ENCODE measurements around the gene RNF44.

The RNF44 gene

GRCh38 chr5:176530983-176531901, 6.0 kb downstream of the RNF44 start:
- Histone ChIP-seq H3K27ac (peak overlapping the region; percentile 90), H4K20me1 (peaks cover 84% of the 10 kb centered on the region), H3K4me2 (peak overlapping the region; percentile 99), H3K9me3 (no peaks in the 10 kb centered on the region), H3K36me3 (peaks cover 49% of the 10 kb centered on the region), H3K4me3 (peak overlapping the region; percentile 54), H3K4me1 (peaks cover 89% of the 10 kb centered on the region), H3K9ac (peak overlapping the region; percentile 69), H3K27me3 (no peaks in the 10 kb centered on the region)
- no peak for TF ChIP-seq Cebpa-rat (IDR thresholded peaks at IDR 0.05)

GRCh38 chr5:176530393-176530982, 6.7 kb downstream of the RNF44 start:
- Histone ChIP-seq H3K4me3 (peak overlapping the region; percentile 54; the same call in 1 of the 2 replicates), H3K36me3 (peaks cover 55% of the 10 kb centered on the region), H3K9ac (peak overlapping the region; percentile 60; the same call in 1 of the 2 replicates), H3K9me3 (no peaks in the 10 kb centered on the region), H3K27me3 (no peaks in the 10 kb centered on the region), H3K4me2 (peak overlapping the region; percentile 99), H4K20me1 (peaks cover 85% of the 10 kb centered on the region), H3K27ac (peak overlapping the region; percentile 90), H3K4me1 (peaks cover 86% of the 10 kb centered on the region)
- TF ChIP-seq Cebpa-rat (IDR thresholded peaks at IDR 0.05) = no peak

- peaks cover 82% of the 10 kb centered on the region for H4K20me1 ChIP-seq
- H3K27ac ChIP-seq = peak overlapping the region; percentile 98
- H3K36me3 ChIP-seq = peaks cover 61% of the 10 kb centered on the region
- peak overlapping the region; percentile 96 for H3K4me2 ChIP-seq
- no peaks in the 10 kb centered on the region for H3K27me3 ChIP-seq
- no peaks in the 10 kb centered on the region for H3K9me3 ChIP-seq
- H3K4me3 ChIP-seq = peak overlapping the region; percentile 52
- peak overlapping the region; percentile 78 for H3K9ac ChIP-seq
- peaks cover 79% of the 10 kb centered on the region for H3K4me1 ChIP-seq
- TF ChIP-seq Cebpa-rat (IDR thresholded peaks at IDR 0.05) = no peak
Observed at GRCh38 chr5:176529741-176530141, 7.5 kb downstream of the RNF44 start.

GRCh38 chr5:176529116-176529740, 8.0 kb downstream of the RNF44 start:
- H3K4me3 ChIP-seq = peak overlapping the region; percentile 52
- peak overlapping the region; percentile 98 for H3K27ac ChIP-seq
- no peaks in the 10 kb centered on the region for H3K9me3 ChIP-seq
- peak overlapping the region; percentile 96 for H3K4me2 ChIP-seq
- H3K9ac ChIP-seq = peak overlapping the region; percentile 78
- peaks cover 61% of the 10 kb centered on the region for H3K36me3 ChIP-seq
- H4K20me1 ChIP-seq = peaks cover 77% of the 10 kb centered on the region
- H3K27me3 ChIP-seq = no peaks in the 10 kb centered on the region
- H3K4me1 ChIP-seq = peaks cover 73% of the 10 kb centered on the region
- TF ChIP-seq Cebpa-rat (IDR thresholded peaks at IDR 0.05) = no peak

GRCh38 chr5:176528761-176529115, 8.5 kb downstream of the RNF44 start:
- H3K4me1 ChIP-seq = peaks cover 69% of the 10 kb centered on the region
- peak overlapping the region; percentile 52; the same call in 1 of the 2 replicates for H3K4me3 ChIP-seq
- H4K20me1 ChIP-seq = peaks cover 72% of the 10 kb centered on the region
- H3K4me2 ChIP-seq = peak overlapping the region; percentile 96
- peak overlapping the region; percentile 98 for H3K27ac ChIP-seq
- H3K9ac ChIP-seq = peak overlapping the region; percentile 78
- H3K9me3 ChIP-seq = no peaks in the 10 kb centered on the region
- H3K36me3 ChIP-seq = peaks cover 61% of the 10 kb centered on the region
- TF ChIP-seq Cebpa-rat (IDR thresholded peaks at IDR 0.05) = no peak
- no peaks in the 10 kb centered on the region for H3K27me3 ChIP-seq

- TF ChIP-seq Cebpa-rat (IDR thresholded peaks at IDR 0.05) = no peak
- Histone ChIP-seq H3K27me3 (no peaks in the 10 kb centered on the region), H3K4me1 (peaks cover 64% of the 10 kb centered on the region), H3K27ac (peak overlapping the region; percentile 98), H3K4me3 (0 out of 2 replicates have a peak overlapping the region, but pooled peaks have one; percentile 52), H3K9ac (peak overlapping the region; percentile 78), H4K20me1 (peaks cover 68% of the 10 kb centered on the region), H3K4me2 (peak overlapping the region; percentile 96), H3K36me3 (peaks cover 61% of the 10 kb centered on the region), H3K9me3 (no peaks in the 10 kb centered on the region)
Observed at GRCh38 chr5:176528301-176528700, 8.9 kb downstream of the RNF44 start.

GRCh38 chr5:176527246-176528222, 9.7 kb downstream of the RNF44 start:
- Histone ChIP-seq H4K20me1 (peaks cover 60% of the 10 kb centered on the region), H3K27ac (peak overlapping the region; percentile 98), H3K4me1 (peaks cover 56% of the 10 kb centered on the region), H3K27me3 (no peaks in the 10 kb centered on the region), H3K36me3 (peaks cover 61% of the 10 kb centered on the region), H3K9me3 (no peaks in the 10 kb centered on the region), H3K4me3 (no peak overlapping the region), H3K4me2 (peak overlapping the region; percentile 96), H3K9ac (peak overlapping the region; percentile 78; the same call in 1 of the 2 replicates)
- no peak for TF ChIP-seq Cebpa-rat (IDR thresholded peaks at IDR 0.05)

- Histone ChIP-seq H3K9ac (no peak overlapping the region), H3K4me1 (peaks cover 46% of the 10 kb centered on the region), H3K27me3 (no peaks in the 10 kb centered on the region), H3K36me3 (peaks cover 54% of the 10 kb centered on the region), H3K27ac (no peak overlapping the region), H3K9me3 (no peaks in the 10 kb centered on the region), H3K4me3 (no peak overlapping the region), H4K20me1 (peaks cover 50% of the 10 kb centered on the region), H3K4me2 (no peak overlapping the region)
- TF ChIP-seq Cebpa-rat (IDR thresholded peaks at IDR 0.05) = no peak
Observed at GRCh38 chr5:176526462-176526861, 10.7 kb downstream of the RNF44 start.

- Histone ChIP-seq H3K9me3 (no peaks in the 10 kb centered on the region), H4K20me1 (peaks cover 42% of the 10 kb centered on the region), H3K4me1 (peaks cover 38% of the 10 kb centered on the region), H3K27me3 (no peaks in the 10 kb centered on the region), H3K4me2 (no peak overlapping the region), H3K36me3 (peaks cover 47% of the 10 kb centered on the region), H3K27ac (no peak overlapping the region), H3K4me3 (no peak overlapping the region), H3K9ac (no peak overlapping the region)
- no peak for TF ChIP-seq Cebpa-rat (IDR thresholded peaks at IDR 0.05)
Observed at GRCh38 chr5:176525677-176526076, 11.5 kb downstream of the RNF44 start.
